KMS-11 (cell line): ENCODE results near the gene CDH13.

ENCODE experiments used
- H2AFZ ChIP-seq: fragments of 200-600 bp; sonication (generic); 2 replicates; pipeline ENCODE4 v1.6.1; 2016; ENCODE audit warnings: antibody characterized with exemption, mixed run types, low read depth
- H3K27ac ChIP-seq: fragments of 200-600 bp; sonication (generic); 2 replicates; pipeline ENCODE4 v1.6.1; 2016; ENCODE audit warnings: mild to moderate bottlenecking, mixed run types
- H3K27me3 ChIP-seq: fragments of 200-600 bp; sonication (generic); 2 replicates; pipeline ENCODE4 v1.6.1; 2017; ENCODE audit warnings: mild to moderate bottlenecking, low read depth, mixed run types, moderate library complexity; ENCODE audit not compliant: insufficient read depth
- H3K36me3 ChIP-seq: fragments of 200-600 bp; sonication (generic); 2 replicates; pipeline ENCODE4 v1.6.1; 2017; ENCODE audit warnings: mild to moderate bottlenecking, mixed run types; ENCODE audit not compliant: insufficient read depth
- H3K4me1 ChIP-seq: fragments of 200-600 bp; sonication (generic); 2 replicates; pipeline ENCODE4 v1.6.1; 2016; ENCODE audit warnings: mild to moderate bottlenecking, low read depth, mixed run types; ENCODE audit not compliant: poor library complexity, severe bottlenecking
- H3K4me2 ChIP-seq: fragments of 200-600 bp; sonication (generic); 2 replicates; pipeline ENCODE4 v1.7.0; 2016; ENCODE audit warnings: mild to moderate bottlenecking, mixed run types
- H3K4me3 ChIP-seq: fragments of 200-600 bp; sonication (generic); IDR thresholded peaks from 2 replicates; pipeline ENCODE4 v1.6.1; 2017; ENCODE audit warnings: low read depth, low read length, mixed read lengths; ENCODE audit not compliant: insufficient read depth
- H3K79me2 ChIP-seq: fragments of 200-600 bp; sonication (generic); 2 replicates; pipeline ENCODE4 v1.6.1; 2016; ENCODE audit warnings: low read depth, mixed run types; ENCODE audit not compliant: insufficient read depth
- H3K9ac ChIP-seq: fragments of 200-600 bp; sonication (generic); 2 replicates; pipeline ENCODE4 v1.6.1; 2016; ENCODE audit warnings: mild to moderate bottlenecking, mixed run types
- H4K20me1 ChIP-seq: fragments of 200-600 bp; sonication (generic); 2 replicates; pipeline ENCODE4 v1.6.1; 2016; ENCODE audit warnings: mild to moderate bottlenecking, mixed run types; ENCODE audit not compliant: insufficient read depth
- CTCF ChIP-seq: fragments of 200-600 bp; sonication (generic); conservative IDR thresholded peaks from 2 replicates; pipeline ENCODE4 v1.6.1; 2017; ENCODE audit warnings: low read depth, mild to moderate bottlenecking, antibody characterized with exemption, low read length, moderate library complexity, mixed read lengths

The CDH13 gene

GRCh38 chr16:83019963-83020362, 393.2 kb downstream of the CDH13 start:
- Histone ChIP-seq H3K4me1 (no peaks in the 10 kb centered on the region), H3K4me3 (no peak overlapping the region), H3K36me3 (no peaks in the 10 kb centered on the region), H3K79me2 (no peaks in the 10 kb centered on the region), H3K27me3 (no peaks in the 10 kb centered on the region), H3K9ac (no peak overlapping the region), H4K20me1 (no peaks in the 10 kb centered on the region), H2AFZ (no peak overlapping the region), H3K27ac (no peak overlapping the region), H3K4me2 (no peak overlapping the region)
- TF ChIP-seq CTCF, result no peak

DNA sequence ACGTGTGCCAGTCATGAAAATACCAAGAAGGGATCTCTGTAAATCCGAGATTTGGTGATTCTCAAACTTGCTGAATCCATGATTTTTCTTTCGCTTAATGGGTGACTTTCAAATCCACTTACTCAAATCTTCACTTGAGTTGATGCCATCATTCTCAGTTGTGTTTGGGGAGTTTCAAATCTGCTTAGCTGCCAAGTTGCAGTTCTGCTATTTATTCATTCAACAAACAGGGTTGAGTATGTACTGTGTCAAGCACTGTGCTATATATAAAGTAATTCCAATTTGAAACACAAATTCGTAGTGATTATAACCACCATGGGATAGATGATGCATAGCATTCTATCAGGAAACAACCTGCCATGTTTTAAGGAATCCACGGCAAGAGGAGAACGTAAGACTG, 394.3 kb downstream of the CDH13 start:
- H3K27me3 ChIP-seq, result no peaks in the 10 kb centered on the region
- H2AFZ ChIP-seq, result no peak overlapping the region
- H3K4me2 ChIP-seq, result no peak overlapping the region
- no peak overlapping the region for H3K27ac ChIP-seq
- no peak for TF ChIP-seq CTCF
- H3K4me1 ChIP-seq, result no peaks in the 10 kb centered on the region
- H3K4me3 ChIP-seq, result no peak overlapping the region
- H3K79me2 ChIP-seq, result no peaks in the 10 kb centered on the region
- H3K9ac ChIP-seq, result no peak overlapping the region
- H3K36me3 ChIP-seq, result no peaks in the 10 kb centered on the region
- no peaks in the 10 kb centered on the region for H4K20me1 ChIP-seq

DNA sequence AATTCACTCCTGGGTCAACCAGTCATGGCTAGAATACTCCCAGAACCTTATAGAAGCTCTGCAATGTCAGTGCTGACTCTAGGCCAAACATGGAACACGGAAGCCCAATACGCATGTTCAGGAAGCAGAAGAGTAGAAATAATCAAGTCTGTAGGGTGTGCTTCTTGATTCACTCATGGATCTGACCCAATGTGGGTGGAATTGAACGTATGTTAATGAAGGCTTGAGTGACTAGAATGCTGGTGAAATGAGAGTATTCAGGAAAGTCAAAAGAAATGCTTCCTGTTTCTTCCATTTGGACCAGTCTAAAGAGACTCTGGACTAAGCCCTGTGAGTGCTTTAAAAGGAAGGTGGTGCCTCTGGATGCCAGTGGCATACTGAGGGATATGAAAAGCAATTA, 395.0 kb downstream of the CDH13 start:
- Histone ChIP-seq H3K36me3 (no peaks in the 10 kb centered on the region), H3K4me1 (no peaks in the 10 kb centered on the region), H3K27me3 (no peaks in the 10 kb centered on the region), H3K27ac (no peak overlapping the region), H3K9ac (no peak overlapping the region), H3K4me3 (no peak overlapping the region), H2AFZ (no peak overlapping the region), H3K79me2 (no peaks in the 10 kb centered on the region), H4K20me1 (no peaks in the 10 kb centered on the region), H3K4me2 (no peak overlapping the region)
- TF ChIP-seq CTCF, result no peak

GRCh38 chr16:83023011-83023410, 396.2 kb downstream of the CDH13 start:
- TF ChIP-seq CTCF, result no peak
- no peaks in the 10 kb centered on the region for H3K79me2 ChIP-seq
- no peak overlapping the region for H3K4me3 ChIP-seq
- H4K20me1 ChIP-seq, result no peaks in the 10 kb centered on the region
- H3K4me2 ChIP-seq, result no peak overlapping the region
- H2AFZ ChIP-seq, result no peak overlapping the region
- H3K27me3 ChIP-seq, result no peaks in the 10 kb centered on the region
- no peak overlapping the region for H3K9ac ChIP-seq
- H3K4me1 ChIP-seq, result no peaks in the 10 kb centered on the region
- no peak overlapping the region for H3K27ac ChIP-seq
- H3K36me3 ChIP-seq, result no peaks in the 10 kb centered on the region

DNA sequence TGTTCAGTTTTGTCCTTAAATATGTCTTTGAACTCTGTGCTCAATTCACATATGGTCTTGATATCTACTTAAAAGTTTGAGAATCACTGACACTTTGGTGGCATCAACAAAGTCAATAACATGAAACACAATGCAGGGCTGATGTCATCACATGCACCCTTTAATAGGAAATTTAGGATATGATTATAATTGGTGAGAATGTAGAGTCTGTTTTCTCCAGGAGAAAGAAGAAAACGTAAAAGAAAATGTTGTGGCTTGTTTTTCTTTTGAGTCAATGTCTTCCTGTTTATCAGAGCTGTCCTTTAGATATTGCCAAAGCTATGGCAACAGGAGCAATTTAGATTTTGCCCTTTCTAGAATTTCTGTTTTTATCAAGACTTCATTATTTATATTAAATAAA, 396.9 kb downstream of the CDH13 start:
- H3K4me2 ChIP-seq, result no peak overlapping the region
- no peaks in the 10 kb centered on the region for H3K4me1 ChIP-seq
- no peak for TF ChIP-seq CTCF
- no peaks in the 10 kb centered on the region for H4K20me1 ChIP-seq
- H3K27me3 ChIP-seq, result no peaks in the 10 kb centered on the region
- H3K36me3 ChIP-seq, result no peaks in the 10 kb centered on the region
- H3K79me2 ChIP-seq, result no peaks in the 10 kb centered on the region
- H3K9ac ChIP-seq, result no peak overlapping the region
- H2AFZ ChIP-seq, result no peak overlapping the region
- no peak overlapping the region for H3K4me3 ChIP-seq
- H3K27ac ChIP-seq, result no peak overlapping the region
